KMS-11 (cell line): ENCODE data around the gene MYO1H.

Experiments used
- H2AFZ ChIP-seq: fragments of 200-600 bp; sonication (generic); 2 replicates; pipeline ENCODE4 v1.6.1; 2016; ENCODE audit warnings: antibody characterized with exemption, mixed run types, low read depth
- H3K27ac ChIP-seq: fragments of 200-600 bp; sonication (generic); 2 replicates; pipeline ENCODE4 v1.6.1; 2016; ENCODE audit warnings: mild to moderate bottlenecking, mixed run types
- H3K27me3 ChIP-seq: fragments of 200-600 bp; sonication (generic); 2 replicates; pipeline ENCODE4 v1.6.1; 2017; ENCODE audit warnings: mild to moderate bottlenecking, low read depth, mixed run types, moderate library complexity; ENCODE audit not compliant: insufficient read depth
- H3K36me3 ChIP-seq: fragments of 200-600 bp; sonication (generic); 2 replicates; pipeline ENCODE4 v1.6.1; 2017; ENCODE audit warnings: mild to moderate bottlenecking, mixed run types; ENCODE audit not compliant: insufficient read depth
- H3K4me1 ChIP-seq: fragments of 200-600 bp; sonication (generic); 2 replicates; pipeline ENCODE4 v1.6.1; 2016; ENCODE audit warnings: mild to moderate bottlenecking, low read depth, mixed run types; ENCODE audit not compliant: poor library complexity, severe bottlenecking
- H3K4me2 ChIP-seq: fragments of 200-600 bp; sonication (generic); 2 replicates; pipeline ENCODE4 v1.7.0; 2016; ENCODE audit warnings: mild to moderate bottlenecking, mixed run types
- H3K4me3 ChIP-seq: fragments of 200-600 bp; sonication (generic); IDR thresholded peaks from 2 replicates; pipeline ENCODE4 v1.6.1; 2017; ENCODE audit warnings: low read depth, low read length, mixed read lengths; ENCODE audit not compliant: insufficient read depth
- H3K79me2 ChIP-seq: fragments of 200-600 bp; sonication (generic); 2 replicates; pipeline ENCODE4 v1.6.1; 2016; ENCODE audit warnings: low read depth, mixed run types; ENCODE audit not compliant: insufficient read depth
- H3K9ac ChIP-seq: fragments of 200-600 bp; sonication (generic); 2 replicates; pipeline ENCODE4 v1.6.1; 2016; ENCODE audit warnings: mild to moderate bottlenecking, mixed run types
- H4K20me1 ChIP-seq: fragments of 200-600 bp; sonication (generic); 2 replicates; pipeline ENCODE4 v1.6.1; 2016; ENCODE audit warnings: mild to moderate bottlenecking, mixed run types; ENCODE audit not compliant: insufficient read depth
- CTCF ChIP-seq: fragments of 200-600 bp; sonication (generic); conservative IDR thresholded peaks from 2 replicates; pipeline ENCODE4 v1.6.1; 2017; ENCODE audit warnings: low read depth, mild to moderate bottlenecking, antibody characterized with exemption, low read length, moderate library complexity, mixed read lengths

MYO1H gene

GRCh38 chr12:109492371-109492770 lies 144.7 kb downstream of the MYO1H start:
- H3K9ac ChIP-seq: no peak overlapping the region

GRCh38 chr12:109493090-109493489 lies 145.4 kb downstream of the MYO1H start:
- Histone ChIP-seq H3K27me3 (no peaks in the 10 kb centered on the region), H3K4me3 (no peak overlapping the region), H3K4me2 (no peak overlapping the region), H3K27ac (no peak overlapping the region), H3K36me3 (no peaks in the 10 kb centered on the region), H2AFZ (no peak overlapping the region), H4K20me1 (no peaks in the 10 kb centered on the region), H3K79me2 (no peaks in the 10 kb centered on the region), H3K9ac (no peak overlapping the region), H3K4me1 (no peaks in the 10 kb centered on the region)
- no peak for TF ChIP-seq CTCF

More at GRCh38 chr12:109492371-109492770, 144.7 kb downstream of the MYO1H start:
- Histone ChIP-seq H2AFZ (no peak overlapping the region), H3K79me2 (no peaks in the 10 kb centered on the region), H3K4me2 (no peak overlapping the region), H3K4me1 (no peaks in the 10 kb centered on the region), H3K36me3 (no peaks in the 10 kb centered on the region), H3K27ac (no peak overlapping the region), H3K4me3 (no peak overlapping the region), H3K27me3 (no peaks in the 10 kb centered on the region), H4K20me1 (no peaks in the 10 kb centered on the region)
- no peak for TF ChIP-seq CTCF

- H2AFZ ChIP-seq: no peak overlapping the region
- H3K79me2 ChIP-seq: no peaks in the 10 kb centered on the region
- no peaks in the 10 kb centered on the region for H3K36me3 ChIP-seq
- H3K4me1 ChIP-seq: no peaks in the 10 kb centered on the region
- no peaks in the 10 kb centered on the region for H4K20me1 ChIP-seq
- no peaks in the 10 kb centered on the region for H3K27me3 ChIP-seq
- no peak overlapping the region for H3K4me2 ChIP-seq
- H3K4me3 ChIP-seq: no peak overlapping the region
- no peak overlapping the region for H3K27ac ChIP-seq
- no peak for TF ChIP-seq CTCF
- no peak overlapping the region for H3K9ac ChIP-seq
Observed at GRCh38 chr12:109493938-109494337, 146.2 kb downstream of the MYO1H start.

- Histone ChIP-seq H3K4me3 (no peak overlapping the region), H4K20me1 (no peaks in the 10 kb centered on the region), H3K36me3 (no peaks in the 10 kb centered on the region), H3K79me2 (no peaks in the 10 kb centered on the region), H2AFZ (no peak overlapping the region), H3K4me2 (no peak overlapping the region), H3K27ac (no peak overlapping the region), H3K9ac (no peak overlapping the region), H3K27me3 (no peaks in the 10 kb centered on the region), H3K4me1 (no peaks in the 10 kb centered on the region)
- no peak for TF ChIP-seq CTCF
Observed at GRCh38 chr12:109494348-109494881, 146.7 kb downstream of the MYO1H start.
